B cell (primary cell): Measurements from ENCODE around the gene FLAD1. TPM values are rescaled to one million over a fixed set of nuclear protein-coding genes. Genes with fewer than 3 reads are reported as not detected.

Experiments used
- ATAC-seq: fragments of 200-7000 bp; cut with Tn5 transposase; one replicate; pipeline ENCODE4 v1.10.0; 2021; ENCODE audit warnings: low read depth, mild to moderate bottlenecking, moderate number of reproducible peaks, moderate library complexity
- CTCF ChIA-PET: fragments of 350-600 bp; sonication (Branson Sonifier 250); formaldehyde crosslinking; loops from one replicate; lab custom pipeline; 2021; ENCODE audit warnings: antibody characterized with exemption, inconsistent platforms; lab: Charles Lee
- POLR2A ChIA-PET: fragments of 350-600 bp; sonication (Branson Sonifier 250); formaldehyde crosslinking; loops from one replicate; lab custom pipeline; 2021; ENCODE audit warnings: antibody characterized with exemption; lab: Charles Lee
- DNase-seq: peaks from one replicate; pipeline ENCODE4 v3.0.0; 2013
- H2AFZ ChIP-seq: 2 replicates; pipeline ENCODE4 v1.6.1; 2012; ENCODE audit warnings: mild to moderate bottlenecking, low read depth, low read length; ENCODE audit not compliant: insufficient read depth, poor library complexity, severe bottlenecking
- H3K27ac ChIP-seq, 2 donors: 1 replicate in 1 of 2; 2 replicates in 1 of 2; pipeline ENCODE4 v1.5.1; 2012 to 2013; ENCODE audit warnings: low read length in 2 of 2, mild to moderate bottlenecking in 2 of 2, moderate library complexity in 1 of 2
- H3K27me3 ChIP-seq, 4 experiments: fragments of 200-600 bp in 1 of 4; sonication (generic) in 1 of 4; replicated peaks in 1 of 4; 1 replicate in 2 of 4; 2 replicates in 2 of 4; pipeline versions ENCODE4 v1.6.1 to v1.7.0; 2013 to 2016; ENCODE audit warnings: low read length in 3 of 4, mild to moderate bottlenecking in 2 of 4, mixed read lengths in 1 of 4, moderate library complexity in 1 of 4; ENCODE audit not compliant: insufficient read depth in 4 of 4, control insufficient read depth in 3 of 4; ENCODE audit errors: control extremely low read depth in 1 of 4
- H3K36me3 ChIP-seq, 2 experiments: replicated peaks in 1 of 2; 1 replicate in 1 of 2; 2 replicates in 1 of 2; pipeline versions ENCODE4 v1.6.1 to v1.7.1; 2013; ENCODE audit warnings: low read length in 1 of 2; ENCODE audit not compliant: insufficient read depth in 2 of 2, control insufficient read depth in 1 of 2; ENCODE audit errors: control extremely low read depth in 1 of 2, extremely low read depth in 1 of 2
- H3K4me1 ChIP-seq, 2 donors: fragments of 200-600 bp in 1 of 2; sonication (generic) in 1 of 2; 1 replicate in 1 of 2; 2 replicates in 1 of 2; pipeline versions ENCODE4 v1.5.1 to v1.6.1; 2013 to 2017; ENCODE audit warnings: low read length in 2 of 2; ENCODE audit not compliant: control insufficient read depth in 2 of 2, insufficient read depth in 2 of 2
- H3K4me2 ChIP-seq: replicated peaks from 2 replicates; pipeline ENCODE3; 2012; ENCODE audit warnings: mild to moderate bottlenecking, low read depth, low read length; ENCODE audit not compliant: poor library complexity, severe bottlenecking
- H3K4me3 ChIP-seq, 5 experiments: fragments of 200-600 bp in 1 of 5; sonication (generic) in 1 of 5; 1 replicate in 3 of 5; 2 replicates in 2 of 5; pipeline versions ENCODE4 v1.5.1 to v1.7.0; 2011 to 2016; ENCODE audit warnings: low read length in 4 of 5, mild to moderate bottlenecking in 4 of 5, low read depth in 2 of 5, control low read depth in 1 of 5, moderate library complexity in 1 of 5; ENCODE audit not compliant: insufficient read depth in 1 of 5; ENCODE audit errors: control extremely low read depth in 1 of 5, extremely low read depth in 1 of 5
- H3K79me2 ChIP-seq: fragments of 200-600 bp; sonication (generic); one replicate; pipeline ENCODE4 v1.6.0; 2016; ENCODE audit warnings: low read length; ENCODE audit not compliant: control insufficient read depth, insufficient read depth
- H3K9ac ChIP-seq: fragments of 200-600 bp; sonication (generic); 2 replicates; pipeline ENCODE4 v1.6.1; 2017; ENCODE audit warnings: mild to moderate bottlenecking, low read length, moderate library complexity
- H3K9me3 ChIP-seq, 3 donors: one replicate each; pipeline versions ENCODE4 v1.6.1 to v1.7.1; 2013; ENCODE audit warnings: low read length in 2 of 3; ENCODE audit not compliant: control insufficient read depth in 2 of 3, insufficient read depth in 1 of 3; ENCODE audit errors: control extremely low read depth in 1 of 3
- H4K20me1 ChIP-seq: 2 replicates; pipeline ENCODE4 v1.6.0; 2012; ENCODE audit warnings: mild to moderate bottlenecking, low read length; ENCODE audit not compliant: insufficient read depth, control insufficient read depth, poor library complexity, severe bottlenecking
- H3K27ac Mint-ChIP-seq: one replicate; pipeline ENCODE4 v1.8.0; 2021; ENCODE audit warnings: mixed read lengths
- H3K27me3 Mint-ChIP-seq: one replicate; pipeline ENCODE4 v1.8.0; 2021; ENCODE audit warnings: mixed read lengths
- H3K4me1 Mint-ChIP-seq: one replicate; pipeline ENCODE4 v1.8.0; 2021; ENCODE audit warnings: mixed read lengths
- H3K4me3 Mint-ChIP-seq: one replicate; pipeline ENCODE4 v1.8.0; 2021; ENCODE audit warnings: mixed read lengths
- H3K9me3 Mint-ChIP-seq: one replicate; pipeline ENCODE4 v1.8.0; 2022; ENCODE audit warnings: mixed read lengths; ENCODE audit not compliant: insufficient read depth
- CTCF ChIP-seq: fragments of 200-600 bp; IDR thresholded peaks from one replicate; pipeline ENCODE4 v1.8.0; 2022; ENCODE audit warnings: antibody characterized with exemption, mild to moderate bottlenecking
- EZH2 ChIP-seq: IDR thresholded peaks from 2 replicates; pipeline ENCODE4 v1.6.1; 2012; ENCODE audit warnings: borderline replicate concordance, low read depth, mild to moderate bottlenecking, moderate library complexity, low read length; ENCODE audit not compliant: insufficient read depth, poor library complexity, severe bottlenecking
- WGBS: methylation state at CpG from one replicate; pipeline ENCODE4 v1.1.5; 2013; ENCODE audit warnings: missing lambda C conversion rate; ENCODE audit not compliant: insufficient coverage; 5-methylcytosine and 5-hydroxymethylcytosine counted together
- intact Hi-C: fragments of 100-400 bp; cut with micrococcal nuclease; formaldehyde crosslinking; loops from one replicate; pipeline ENCODE4 v1.10.0; 2022
- polyA minus RNA-seq: library from RNA; depleted of rRNA, polyadenylated mRNA; stranded (reverse); fragments of >200 nt; gene quantifications from 2 replicates; pipeline ENCODE4 v1.2.3, GENCODE V29; 2012
- polyA plus RNA-seq: library from polyadenylated mRNA; depleted of rRNA; stranded (reverse); fragments of >200 nt; gene quantifications from 2 replicates; pipeline ENCODE4 v1.2.3, GENCODE V29; 2012
- total RNA-seq, 2 donors: library from RNA; stranded (reverse); fragments of 120-200 nt in 1 of 2; gene quantifications; 1 replicate in 1 of 2; 2 replicates in 1 of 2; pipeline versions ENCODE4 v1.2.3 to v1.2.4, GENCODE V29; 2013 to 2022

Gene FLAD1
- 49.6 and 51.4 TPM in 2 replicates for total RNA-seq
- 42.3 TPM for total RNA-seq (2013)
- 68.9 and 83.0 TPM in 2 replicates for polyA plus RNA-seq
- 40.4 TPM in 2 replicates for polyA minus RNA-seq

- Histone ChIP-seq H2AFZ (peak within 1 kb of the TSS; percentile 91), H3K9me3 (no peaks in the 10 kb centered on the region), H3K4me2 (peak within 1 kb of the TSS; percentile 87), H3K27ac (peak within 1 kb of the TSS; percentile 30 to 84), H3K36me3 (peaks cover 5 to 16% of the 10 kb centered on the region in 2 experiments), H4K20me1 (peaks cover 17% of the 10 kb centered on the region), H3K27me3 (no peaks in the 10 kb centered on the region), H3K9ac (peak within 1 kb of the TSS; percentile 87), H3K4me3 (peak within 1 kb of the TSS; percentile 58 to 93 (median 85)), H3K4me1 (peaks cover 13 to 19% of the 10 kb centered on the region in 2 donors), H3K79me2 (peaks cover 64% of the 10 kb centered on the region)
- CTCF ChIA-PET, result interaction anchor here (0.8 to 9.8 kb wide), 11 partner anchors 9 to 190 kb away, joined by 3 to 72 read pairs (median 8); partner anchors contain the start of genes CKS1B, KRTCAP2, PBXIP1 and PYGO2
- no peak within 1 kb of the TSS for H3K4me3 Mint-ChIP-seq
- WGBS, result 0% methylated on average over 26 of the region's 26 CpGs
- no peaks in the 10 kb centered on the region for H3K27me3 Mint-ChIP-seq
- intact Hi-C loops, result loop anchor here (1.0 to 2.0 kb wide), 6 partner anchors 8 to 68 kb away; partner anchors contain the start of genes ADAM15, PYGO2 and ZBTB7B
- POLR2A ChIA-PET, result interaction anchor here (0.5 to 1.7 kb wide), 7 partner anchors 9 to 375 kb away, joined by 3 to 14 read pairs (median 5); partner anchors contain the start of gene PMVK
- DNase-seq (peak; percentile 98), ATAC-seq (peak; percentile 99)
- no peaks in the 10 kb centered on the region for H3K9me3 Mint-ChIP-seq
- H3K4me1 Mint-ChIP-seq, result peaks cover 11% of the 10 kb centered on the region
- TF ChIP-seq CTCF, result no peak
- no peak for TF ChIP-seq EZH2
- peak within 1 kb of the TSS; percentile 50 for H3K27ac Mint-ChIP-seq
Observed at GRCh38 chr1:154982897-154983648, at the start of gene FLAD1. FLAD1 (plus strand) TSS chr1:154983344; CDS start chr1:154983695, 351 bp downstream.
